ENCODE measurements around the gene FAM110D. TPM values are rescaled to one million over a fixed set of nuclear protein-coding genes. Genes with fewer than 3 reads are reported as not detected.

FAM110D gene
- total RNA-seq, 1 experiment from 2014 or later, result 0.46 TPM

- no CpG with 5 or more reads among the region's 16 CpGs for WGBS (ENCODE audit: extremely low coverage, insufficient read length, low lambda C conversion rate)
- peaks cover 5 to 25% (median 11%) of the 10 kb centered on the region in 3 experiments; a peak in 5 of 7 replicates for H3K36me3 Mint-ChIP-seq (ENCODE audit: insufficient read depth in 1 of 3, low read depth in 3 of 3)
Observed at GRCh38 chr1:26190373-26190987, 31.6 kb downstream of the FAM110D start, which contains the start of gene CATSPER4. Gene CATSPER4, plus strand, starts transcription at chr1:26190602. Its CDS starts 26 bp downstream, at chr1:26190628.

More at GRCh38 chr1:26190373-26190987, 31.6 kb downstream of the FAM110D start, which contains the start of gene CATSPER4:
- Histone ChIP-seq H3K79me1 (ENCODE audit: insufficient read depth, low read depth, low read length, poor library complexity, severe bottlenecking) (no peaks in the 10 kb centered on the region), H4K91ac (ENCODE audit: insufficient read length, low read depth, low read length) (no peak within 1 kb of the TSS), H3K23ac (ENCODE audit: insufficient read length, low read depth, low read length) (no peak within 1 kb of the TSS), H3K18ac (ENCODE audit: insufficient read length, low read depth, low read length) (peak within 1 kb of the TSS; percentile 29), H3K4me2 (ENCODE audit: insufficient read depth, insufficient read length, low read length) (no peak within 1 kb of the TSS), H2BK15ac (ENCODE audit: low read depth, low read length) (no peak within 1 kb of the TSS), H2AFZ (ENCODE audit: low read length) (no peak within 1 kb of the TSS), H3K27ac (ENCODE audit: insufficient read length, low read depth, low read length) (no peak within 1 kb of the TSS), H3K23me2 (ENCODE audit: insufficient read length, low read depth, low read length, poor library complexity, severe bottlenecking) (no peaks in the 10 kb centered on the region), H2BK120ac (ENCODE audit: low read depth, low read length, poor library complexity, severe bottlenecking) (no peak within 1 kb of the TSS), H3T11ph (ENCODE audit: low read length) (no peak within 1 kb of the TSS), H3K27me3 (ENCODE audit: insufficient read depth, low read length) (no peaks in the 10 kb centered on the region), H2BK20ac (ENCODE audit: low read depth, low read length, poor library complexity, severe bottlenecking) (no peak within 1 kb of the TSS), H3K79me2 (ENCODE audit: insufficient read depth, low read length) (no peaks in the 10 kb centered on the region), H3K4me1 (ENCODE audit: insufficient read depth, low read length) (no peaks in the 10 kb centered on the region), H3K9me3 (ENCODE audit: control insufficient read depth, low read depth, low read length) (no peaks in the 10 kb centered on the region), H3K9ac (ENCODE audit: extremely low read depth, insufficient read length, low read length) (no peak within 1 kb of the TSS), H2BK5ac (ENCODE audit: insufficient read length, low read length) (no peak within 1 kb of the TSS), H2AK5ac (ENCODE audit: insufficient read length, low read length) (no peak within 1 kb of the TSS), H4K8ac (replicated peaks; ENCODE audit: insufficient read length, low read depth, low read length) (no peak within 1 kb of the TSS), H2BK12ac (ENCODE audit: insufficient read length, low read depth, low read length) (no peak within 1 kb of the TSS), H3K14ac (ENCODE audit: insufficient read depth, low read length) (no peak within 1 kb of the TSS), H3K56ac (ENCODE audit: insufficient read length, low read depth, low read length) (no peak within 1 kb of the TSS), H4K5ac (ENCODE audit: insufficient read length, low read depth, low read length) (no peak within 1 kb of the TSS), H3K4ac (ENCODE audit: low read depth, low read length) (no peak within 1 kb of the TSS), H4K20me1 (ENCODE audit: control insufficient read depth, insufficient read depth, insufficient read length) (no peaks in the 10 kb centered on the region)
- peak within 1 kb of the TSS; percentile 44 to 93 (median 92); a peak in 5 of 7 replicates for H3K27ac Mint-ChIP-seq
- H3K9me3 Mint-ChIP-seq, result no peaks in the 10 kb centered on the region
- H3K27me3 Mint-ChIP-seq (ENCODE audit: low read depth), result peaks cover 2% of the 10 kb centered on the region
- peak within 1 kb of the TSS in 1 of 2 experiments; percentile 7; a peak in 1 of 5 replicates for H3K4me3 Mint-ChIP-seq
- peak; percentile 91 for DNase-seq
- TF ChIP-seq CTCF (conservative IDR thresholded peaks at IDR 0.05), result peak; percentile 77
- H3K4me1 Mint-ChIP-seq, result peaks cover 13 to 19% of the 10 kb centered on the region in 2 experiments

Measured in H9 (cell line).